ENCODE measurements around the gene MCF2L. TPM values are rescaled to one million over a fixed set of nuclear protein-coding genes. Genes with fewer than 3 reads are reported as not detected.

Gene MCF2L
- total and polyA plus RNA-seq, 5 donors from 2014 or later: 0.34 to 22.2 (median 1.3) TPM

- Mint-ChIP-seq H3K27ac (peak overlapping the region in 1 of 3 donors; percentile 81), H3K4me3 (peak overlapping the region in 1 of 4 donors; percentile 25), H3K27me3 (peaks cover 4% of the 10 kb centered on the region), H3K9me3 (peaks cover 0 to 3% (median 0%) of the 10 kb centered on the region in 7 donors), H3K4me1 (peaks cover 6 to 29% (median 13%) of the 10 kb centered on the region in 4 donors), H3K36me3 (peaks cover 7% of the 10 kb centered on the region)
- DNase-seq: no peak
- peaks cover 15% of the 10 kb centered on the region for H3K4me1 ChIP-seq (ENCODE audit: control insufficient read depth, insufficient read depth, low read length, poor library complexity, severe bottlenecking)
- H3K4me3 ChIP-seq (ENCODE audit: low read depth, low read length): no peak overlapping the region
- no peaks in the 10 kb centered on the region for H3K9me3 ChIP-seq (ENCODE audit: control insufficient read depth in 2 of 2, low read length in 2 of 2)
- H3K27me3 ChIP-seq (ENCODE audit: control insufficient read depth, insufficient read depth, low read length): peaks cover 3% of the 10 kb centered on the region
- no peaks in the 10 kb centered on the region for H3K36me3 ChIP-seq (ENCODE audit: control insufficient read depth, insufficient read depth, low read length)
- ATAC-seq (ENCODE audit: low read depth in 2 of 2): no peak
- H3K27ac ChIP-seq (ENCODE audit: insufficient read depth, low read length, poor library complexity, severe bottlenecking): no peak overlapping the region
Observed at GRCh38 chr13:112974125-112974524, 5.1 kb downstream of the MCF2L start.

DNA sequence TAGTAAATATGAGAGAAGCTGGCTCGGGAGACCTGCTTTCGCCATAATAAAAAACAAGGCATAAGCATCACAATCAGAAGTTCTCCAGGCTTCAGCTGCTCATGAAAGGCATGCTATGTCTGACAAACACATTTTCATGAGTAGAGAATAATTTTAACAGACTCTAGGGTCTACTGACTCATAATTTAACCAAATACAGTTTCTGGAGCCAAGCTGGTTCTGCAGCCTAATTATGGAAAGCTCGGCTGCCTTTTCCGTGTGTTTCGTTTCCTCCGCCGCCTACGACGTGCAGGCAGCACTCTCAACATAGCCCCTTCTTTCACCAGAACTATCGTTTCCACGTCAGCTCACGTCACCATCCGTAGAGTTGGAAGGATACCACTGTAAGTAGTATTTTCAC lies 5.7 kb downstream of the MCF2L start:
- H3K4me3 ChIP-seq (ENCODE audit: low read depth, low read length): no peak overlapping the region
- DNase-seq: no peak
- no peak for ATAC-seq (ENCODE audit: low read depth in 2 of 2)
- no peaks in the 10 kb centered on the region for H3K36me3 ChIP-seq (ENCODE audit: control insufficient read depth, insufficient read depth, low read length)
- Mint-ChIP-seq H3K27ac (no peak overlapping the region), H3K36me3 (peaks cover 7% of the 10 kb centered on the region), H3K9me3 (peaks cover 0 to 3% (median 0%) of the 10 kb centered on the region in 7 donors), H3K27me3 (peaks cover 4% of the 10 kb centered on the region), H3K4me1 (peaks cover 6 to 24% (median 10%) of the 10 kb centered on the region in 4 donors), H3K4me3 (no peak overlapping the region)
- no peaks in the 10 kb centered on the region for H3K9me3 ChIP-seq (ENCODE audit: control insufficient read depth in 2 of 2, low read length in 2 of 2)
- H3K27me3 ChIP-seq (ENCODE audit: control insufficient read depth, insufficient read depth, low read length): peaks cover 3% of the 10 kb centered on the region
- H3K4me1 ChIP-seq (ENCODE audit: control insufficient read depth, insufficient read depth, low read length, poor library complexity, severe bottlenecking): peaks cover 9% of the 10 kb centered on the region
- no peak overlapping the region for H3K27ac ChIP-seq (ENCODE audit: insufficient read depth, low read length, poor library complexity, severe bottlenecking)

DNA sequence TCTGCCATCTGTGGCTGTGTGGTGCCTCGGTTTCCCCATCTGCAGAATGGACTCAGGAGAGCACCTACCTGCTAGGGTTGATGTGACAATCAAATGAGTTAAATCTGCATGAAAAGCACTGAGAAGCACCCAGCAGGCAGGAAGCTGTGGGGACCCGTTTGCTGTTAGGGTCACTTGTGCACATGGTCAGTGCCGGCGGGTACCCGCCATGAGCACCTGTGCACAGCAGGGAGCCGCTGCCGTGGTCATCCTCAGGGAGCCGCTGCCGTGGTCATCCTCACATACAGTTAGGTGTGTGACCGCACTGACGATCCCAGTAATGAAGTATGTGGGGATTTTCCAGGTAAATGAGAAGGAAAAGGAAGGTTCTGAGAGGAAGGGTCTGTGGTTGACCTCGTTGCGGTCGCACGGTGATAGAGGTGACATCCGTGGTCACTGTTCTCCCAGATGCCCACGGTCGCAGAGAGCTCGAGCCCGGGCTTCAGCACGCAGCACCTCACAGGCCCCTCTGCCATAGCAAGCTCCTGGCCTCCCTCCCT lies 6.5 kb downstream of the MCF2L start:
- no peaks in the 10 kb centered on the region for H3K36me3 ChIP-seq (ENCODE audit: control insufficient read depth, insufficient read depth, low read length)
- H3K27ac Mint-ChIP-seq: no peak overlapping the region
- no peak overlapping the region for H3K4me3 ChIP-seq (ENCODE audit: low read depth, low read length)
- no peak overlapping the region for H3K4me3 Mint-ChIP-seq
- ATAC-seq (ENCODE audit: low read depth in 2 of 2) (no peak), DNase-seq (no peak)
- peaks cover 1% of the 10 kb centered on the region for H3K4me1 ChIP-seq (ENCODE audit: control insufficient read depth, insufficient read depth, low read length, poor library complexity, severe bottlenecking)
- H3K27ac ChIP-seq (ENCODE audit: insufficient read depth, low read length, poor library complexity, severe bottlenecking): no peak overlapping the region
- H3K9me3 Mint-ChIP-seq: peaks cover 0 to 3% (median 0%) of the 10 kb centered on the region in 7 donors
- peaks cover 7% of the 10 kb centered on the region for H3K36me3 Mint-ChIP-seq
- no peaks in the 10 kb centered on the region for H3K9me3 ChIP-seq (ENCODE audit: control insufficient read depth in 2 of 2, low read length in 2 of 2)
- H3K4me1 Mint-ChIP-seq: peaks cover 0 to 16% (median 3%) of the 10 kb centered on the region in 4 donors
- peaks cover 4% of the 10 kb centered on the region for H3K27me3 Mint-ChIP-seq
- H3K27me3 ChIP-seq (ENCODE audit: control insufficient read depth, insufficient read depth, low read length): no peaks in the 10 kb centered on the region

GRCh38 chr13:112976526-112976925 lies 7.5 kb downstream of the MCF2L start:
- Mint-ChIP-seq H3K4me3 (no peak overlapping the region), H3K4me1 (peaks cover 0 to 8% (median 3%) of the 10 kb centered on the region in 4 donors), H3K36me3 (peaks cover 7% of the 10 kb centered on the region), H3K27me3 (peaks cover 2% of the 10 kb centered on the region), H3K9me3 (peaks cover 0 to 3% (median 0%) of the 10 kb centered on the region in 7 donors), H3K27ac (no peak overlapping the region)
- H3K27me3 ChIP-seq (ENCODE audit: control insufficient read depth, insufficient read depth, low read length): no peaks in the 10 kb centered on the region
- no peak for ATAC-seq (ENCODE audit: low read depth in 2 of 2)
- H3K9me3 ChIP-seq (ENCODE audit: control insufficient read depth in 2 of 2, low read length in 2 of 2): no peaks in the 10 kb centered on the region
- no peaks in the 10 kb centered on the region for H3K4me1 ChIP-seq (ENCODE audit: control insufficient read depth, insufficient read depth, low read length, poor library complexity, severe bottlenecking)
- no peak for DNase-seq
- no peak overlapping the region for H3K4me3 ChIP-seq (ENCODE audit: low read depth, low read length)
- H3K27ac ChIP-seq (ENCODE audit: insufficient read depth, low read length, poor library complexity, severe bottlenecking): no peak overlapping the region
- H3K36me3 ChIP-seq (ENCODE audit: control insufficient read depth, insufficient read depth, low read length): no peaks in the 10 kb centered on the region

DNA sequence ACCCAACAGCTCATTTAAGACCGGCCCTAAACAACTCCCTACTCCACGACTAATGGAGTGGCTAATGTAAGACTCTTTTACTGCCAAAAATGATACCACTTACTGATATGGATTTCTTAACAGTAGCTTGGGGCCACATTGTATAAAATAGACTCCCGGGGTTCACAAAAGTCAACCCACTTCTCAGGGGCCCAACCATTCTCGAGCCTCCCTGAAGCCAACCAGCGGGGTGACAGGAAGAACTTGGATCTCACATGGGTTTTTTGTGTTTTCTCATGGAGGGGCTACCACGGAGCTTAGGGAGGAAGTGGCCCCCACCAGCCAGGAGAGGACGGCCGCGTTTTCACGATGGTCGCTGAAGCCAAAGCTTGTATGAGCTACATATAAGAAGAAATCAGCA lies 8.1 kb downstream of the MCF2L start:
- H3K27ac ChIP-seq (ENCODE audit: insufficient read depth, low read length, poor library complexity, severe bottlenecking): no peak overlapping the region
- no peak overlapping the region for H3K27ac Mint-ChIP-seq
- no peaks in the 10 kb centered on the region for H3K27me3 Mint-ChIP-seq
- H3K4me3 Mint-ChIP-seq: no peak overlapping the region
- no peaks in the 10 kb centered on the region for H3K9me3 ChIP-seq (ENCODE audit: control insufficient read depth in 2 of 2, low read length in 2 of 2)
- H3K9me3 Mint-ChIP-seq: peaks cover 0 to 3% (median 0%) of the 10 kb centered on the region in 7 donors
- H3K4me3 ChIP-seq (ENCODE audit: low read depth, low read length): no peak overlapping the region
- no peaks in the 10 kb centered on the region for H3K36me3 ChIP-seq (ENCODE audit: control insufficient read depth, insufficient read depth, low read length)
- no peak for DNase-seq
- H3K4me1 Mint-ChIP-seq: peaks cover 0 to 7% (median 1%) of the 10 kb centered on the region in 4 donors
- no peaks in the 10 kb centered on the region for H3K27me3 ChIP-seq (ENCODE audit: control insufficient read depth, insufficient read depth, low read length)
- peaks cover 7% of the 10 kb centered on the region for H3K36me3 Mint-ChIP-seq
- no peak for ATAC-seq (ENCODE audit: low read depth in 2 of 2)
- H3K4me1 ChIP-seq (ENCODE audit: control insufficient read depth, insufficient read depth, low read length, poor library complexity, severe bottlenecking): no peaks in the 10 kb centered on the region

- H3K27me3 Mint-ChIP-seq: no peaks in the 10 kb centered on the region
- no peaks in the 10 kb centered on the region for H3K9me3 ChIP-seq (ENCODE audit: control insufficient read depth in 2 of 2, low read length in 2 of 2)
- no peak overlapping the region for H3K27ac Mint-ChIP-seq
- H3K27ac ChIP-seq (ENCODE audit: insufficient read depth, low read length, poor library complexity, severe bottlenecking): no peak overlapping the region
- H3K9me3 Mint-ChIP-seq: peaks cover 0 to 1% (median 0%) of the 10 kb centered on the region in 7 donors
- no peak for DNase-seq
- H3K27me3 ChIP-seq (ENCODE audit: control insufficient read depth, insufficient read depth, low read length): no peaks in the 10 kb centered on the region
- no peak overlapping the region for H3K4me3 Mint-ChIP-seq
- H3K4me3 ChIP-seq (ENCODE audit: low read depth, low read length): no peak overlapping the region
- H3K36me3 Mint-ChIP-seq: peaks cover 7% of the 10 kb centered on the region
- H3K4me1 ChIP-seq (ENCODE audit: control insufficient read depth, insufficient read depth, low read length, poor library complexity, severe bottlenecking): no peaks in the 10 kb centered on the region
- H3K36me3 ChIP-seq (ENCODE audit: control insufficient read depth, insufficient read depth, low read length): no peaks in the 10 kb centered on the region
- peaks cover 0 to 5% (median 0%) of the 10 kb centered on the region in 4 donors for H3K4me1 Mint-ChIP-seq
- no peak for ATAC-seq (ENCODE audit: low read depth in 2 of 2)
Observed at GRCh38 chr13:112977525-112977924, 8.5 kb downstream of the MCF2L start.

GRCh38 chr13:112978561-112979405 lies 9.8 kb downstream of the MCF2L start:
- H3K27me3 ChIP-seq (ENCODE audit: control insufficient read depth, insufficient read depth, low read length): no peaks in the 10 kb centered on the region
- Mint-ChIP-seq H3K4me1 (peaks cover 0 to 5% (median under 1%) of the 10 kb centered on the region in 4 donors), H3K27ac (no peak overlapping the region), H3K4me3 (no peak overlapping the region), H3K9me3 (peaks cover 0 to 1% (median 0%) of the 10 kb centered on the region in 7 donors), H3K36me3 (peaks cover 7% of the 10 kb centered on the region), H3K27me3 (no peaks in the 10 kb centered on the region)
- ATAC-seq (ENCODE audit: low read depth in 2 of 2) (no peak), DNase-seq (no peak)
- H3K4me1 ChIP-seq (ENCODE audit: control insufficient read depth, insufficient read depth, low read length, poor library complexity, severe bottlenecking): no peaks in the 10 kb centered on the region
- no peak overlapping the region for H3K4me3 ChIP-seq (ENCODE audit: low read depth, low read length)
- no peaks in the 10 kb centered on the region for H3K36me3 ChIP-seq (ENCODE audit: control insufficient read depth, insufficient read depth, low read length)
- H3K27ac ChIP-seq (ENCODE audit: insufficient read depth, low read length, poor library complexity, severe bottlenecking): no peak overlapping the region
- no peaks in the 10 kb centered on the region for H3K9me3 ChIP-seq (ENCODE audit: control insufficient read depth in 2 of 2, low read length in 2 of 2)
